ENCODE results near the gene ABCB1.

GRCh38 chr7:87548123-87548919, 52.4 kb downstream of the ABCB1 start:
- TF ChIP-seq POLR2A (IDR thresholded peaks at IDR 0.05; ENCODE audit: low read depth, low read length) (no peak), CTCF (IDR thresholded peaks at IDR 0.05; ENCODE audit: extremely low read depth in 1 of 2, insufficient read depth in 1 of 2, low read depth in 1 of 2, low read length in 2 of 2) (no peak), JUN (IDR thresholded peaks at IDR 0.05; ENCODE audit: borderline replicate concordance, insufficient read depth, insufficient read length, low read depth) (no peak), EZH2 (IDR thresholded peaks at IDR 0.05; ENCODE audit: borderline replicate concordance, low read depth, low read length, severe bottlenecking) (no peak), MYC (IDR thresholded peaks at IDR 0.05; ENCODE audit: low read depth, low read length) (no peak), MAX (IDR thresholded peaks at IDR 0.05; ENCODE audit: insufficient read depth, insufficient read length) (no peak)
